ENCODE data around the gene GPR176.

DNA sequence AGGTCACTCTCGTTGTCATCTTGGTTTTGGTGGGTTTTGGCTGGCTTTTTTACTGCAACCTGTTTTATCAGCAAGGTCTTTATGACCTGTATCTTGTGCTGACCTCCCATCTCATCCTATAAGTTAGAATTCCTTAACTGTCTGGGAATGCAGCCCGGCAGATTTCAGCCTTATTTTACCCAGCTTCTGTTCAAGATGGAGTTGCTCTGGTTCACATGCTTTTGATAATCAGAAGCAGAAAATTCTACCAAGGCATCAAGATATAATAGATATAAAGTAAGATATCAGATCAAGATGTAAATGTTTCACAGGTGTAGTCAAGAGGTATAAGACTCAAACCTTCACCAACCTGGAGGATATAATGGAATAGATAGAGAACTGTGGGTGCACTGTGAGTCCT is 16.0 kb downstream of the GPR176 start:
- TF ChIP-seq CTCF (IDR thresholded peaks at IDR 0.05) (no peak), POLR2A (IDR thresholded peaks at IDR 0.05) (no peak)

All from ovary (tissue), 3 donors.